Gastroesophageal sphincter (tissue), 4 donors: Measurements from ENCODE around the gene LFNG. TPM values are rescaled to one million over a fixed set of nuclear protein-coding genes. Genes with fewer than 3 reads are reported as not detected.

Experiments used
- ATAC-seq: fragments of 150-250 bp; one replicate; pipeline ENCODE4 v1.9.1; 2016; ENCODE audit warnings: mild to moderate bottlenecking, moderate library complexity
- H3K27ac ChIP-seq, 4 donors: fragments of 200-600 bp; sonication (generic) in 3 of 4; 1 replicate in 3 of 4; 2 replicates in 1 of 4; pipeline ENCODE4 v1.5.1; 2016 to 2019
- H3K27me3 ChIP-seq: fragments of 200-600 bp; sonication (generic); one replicate; pipeline ENCODE4 v1.5.1; 2019
- H3K36me3 ChIP-seq, 2 donors: fragments of 200-600 bp; sonication (generic); one replicate each; pipeline ENCODE4 v1.5.1; 2019; ENCODE audit warnings: control low read depth in 1 of 2
- H3K4me1 ChIP-seq, 3 donors: fragments of 200-600 bp; sonication (generic); 1 replicate in 2 of 3; 2 replicates in 1 of 3; pipeline ENCODE4 v1.5.1; 2016 to 2019; ENCODE audit warnings: control low read depth in 2 of 3
- H3K4me3 ChIP-seq, 2 donors: fragments of 200-600 bp; sonication (generic); one replicate each; pipeline ENCODE4 v1.5.1; 2019; ENCODE audit warnings: mild to moderate bottlenecking in 1 of 2, moderate library complexity in 1 of 2
- H3K9me3 ChIP-seq, 3 donors: fragments of 200-600 bp; sonication (generic); one replicate each; pipeline ENCODE4 v1.5.1; 2017 to 2019; ENCODE audit warnings: control low read depth in 2 of 3
- CTCF ChIP-seq, 4 experiments: fragments of 200-600 bp in 2 of 4; fragments of 450-650 bp in 2 of 4; sonication (generic) in 1 of 4; IDR thresholded peaks; one replicate each; pipeline ENCODE4 v1.5.1; 2017 to 2019; ENCODE audit warnings: antibody characterized with exemption in 4 of 4, mild to moderate bottlenecking in 2 of 4, moderate library complexity in 2 of 4
- EP300 ChIP-seq: sonication (generic); formaldehyde crosslinking; IDR thresholded peaks from one replicate; pipeline ENCODE4 v1.6.1; 2017; ENCODE audit warnings: antibody characterized with exemption, mild to moderate bottlenecking
- POLR2A ChIP-seq, 2 donors: fragments of 450-650 bp; IDR thresholded peaks; one replicate each; pipeline ENCODE4 v1.6.1; 2017; ENCODE audit warnings: antibody characterized with exemption in 2 of 2, mild to moderate bottlenecking in 2 of 2, moderate library complexity in 1 of 2
- POLR2AphosphoS5 ChIP-seq: sonication (generic); formaldehyde crosslinking; IDR thresholded peaks from one replicate; pipeline ENCODE4 v1.6.1; 2017; ENCODE audit warnings: antibody characterized with exemption
- WGBS, 2 donors: methylation state at CpG; one replicate each; pipeline ENCODE4 v1.1.5; 2018; ENCODE audit warnings: low coverage in 1 of 2; 5-methylcytosine and 5-hydroxymethylcytosine counted together
- small RNA-seq, 4 donors: library from RNA; depleted of rRNA; stranded (forward); fragments of <200 nt; gene quantifications; one replicate each; pipeline ENCODE3, GENCODE V24; 2016
- total RNA-seq, 4 donors: library from RNA; depleted of rRNA; stranded (reverse); fragments of >200 nt; gene quantifications; one replicate each; pipeline ENCODE4 v1.1.0, GENCODE V29; 2016

LFNG gene
- total RNA-seq, 4 donors from 2014 or later, result 4.4 to 9.8 (median 8.4) TPM

GRCh38 chr7:2576742-2577491, 57.3 kb downstream of the LFNG start:
- no peak for ATAC-seq
- TF ChIP-seq POLR2A (IDR thresholded peaks at IDR 0.05) (no peak), POLR2AphosphoS5 (no peak), EP300 (no peak), CTCF (IDR thresholded peaks at IDR 0.05) (no peak)
- H3K4me3 ChIP-seq, result no peak overlapping the region
- WGBS, 2 donors, result 89 to 97% methylated on average over 7 to 21 of the region's 56 CpGs
- H3K27ac ChIP-seq, result no peak overlapping the region
- no peaks in the 10 kb centered on the region for H3K4me1 ChIP-seq
- H3K27me3 ChIP-seq, result no peaks in the 10 kb centered on the region
- peaks cover 0 to 82% of the 10 kb centered on the region in 2 donors for H3K36me3 ChIP-seq
- no peaks in the 10 kb centered on the region for H3K9me3 ChIP-seq

Small RNA genes within 50 kb of the gene (small RNA-seq; reads per million reads assigned to genes)
- 0 reads per million in 4 donors for gene MIR4648

Other genes with a start within 250 kb of the LFNG start
- gene SNX8, start 205.3 kb upstream of the LFNG start, total RNA-seq, result 10 to 100 TPM in 2 of 4 donors, 1 to 10 TPM in 2; 8.7 to 17.8 (median 9.8) TPM
- gene EIF3B, start 164.9 kb upstream of the LFNG start, total RNA-seq, result 100 to 1,000 TPM; 126 to 147 (median 137) TPM
- gene CHST12, start 116.2 kb upstream of the LFNG start, total RNA-seq, result 10 to 100 TPM in 3 of 4 donors, 1 to 10 TPM in 1; 8.3 to 18.3 (median 13.4) TPM
- not detected for gene GRIFIN, start 43.4 kb upstream of the LFNG start, total RNA-seq
- gene BRAT1, start 35.8 kb downstream of the LFNG start, total RNA-seq, result 10 to 100 TPM; 19.9 to 36.0 (median 32.4) TPM
- 10 to 100 TPM in 3 of 4 donors, 1 to 10 TPM in 1; 9.7 to 23.5 (median 15.6) TPM for gene IQCE, start 39.2 kb downstream of the LFNG start, total RNA-seq
- 10 to 100 TPM; 11.2 to 29.8 (median 16.9) TPM for gene TTYH3, start 112.2 kb downstream of the LFNG start, total RNA-seq
- gene AMZ1, start 168.4 kb downstream of the LFNG start, total RNA-seq, result under 1 TPM; 0.12 to 0.62 (median 0.32) TPM